Measurements from ENCODE around the gene WDR43. TPM values are rescaled to one million over a fixed set of nuclear protein-coding genes. Genes with fewer than 3 reads are reported as not detected.

WDR43 gene
- polyA plus RNA-seq, 1 donor from 2014 or later = 24.4 TPM

- Histone ChIP-seq H3K9me3 (ENCODE audit: low read length) (no peaks in the 10 kb centered on the region), H3K36me3 (ENCODE audit: insufficient read depth, low read length) (no peaks in the 10 kb centered on the region), H3K79me2 (replicated peaks; ENCODE audit: insufficient read depth, low read length) (no peaks in the 10 kb centered on the region), H3F3A (ENCODE audit: insufficient read depth, low read length, poor library complexity, severe bottlenecking) (no peaks in the 10 kb centered on the region), H3K9ac (ENCODE audit: low read length) (no peak overlapping the region), H2AFZ (ENCODE audit: low read depth, low read length) (no peak overlapping the region), H3K4me2 (ENCODE audit: low read length) (no peak overlapping the region), H3K4me3 (ENCODE audit: low read length) (no peak overlapping the region), H3K27me3 (ENCODE audit: insufficient read depth, low read depth, low read length) (no peaks in the 10 kb centered on the region), H4K20me1 (ENCODE audit: insufficient read depth) (no peaks in the 10 kb centered on the region), H3K9me2 (ENCODE audit: insufficient read depth, low read length) (no peaks in the 10 kb centered on the region), H3K27ac (ENCODE audit: low read length) (no peak overlapping the region)
- TF ChIP-seq TAF1 (IDR thresholded peaks at IDR 0.05; ENCODE audit: low read depth) = no peak
- TF ChIP-seq REST (IDR thresholded peaks at IDR 0.05; ENCODE audit: borderline replicate concordance) = no peak
- TF ChIP-seq EZH2 (IDR thresholded peaks at IDR 0.05; ENCODE audit: borderline replicate concordance, insufficient read depth, low read length, poor library complexity, severe bottlenecking) = no peak
- TF ChIP-seq POLR2AphosphoS5 (IDR thresholded peaks at IDR 0.05) = no peak
- TF ChIP-seq EP300 (conservative IDR thresholded peaks at IDR 0.05; ENCODE audit: poor library complexity, severe bottlenecking) = no peak
- no peak for TF ChIP-seq SMC3 (conservative IDR thresholded peaks at IDR 0.05; ENCODE audit: poor library complexity)
- no peak for TF ChIP-seq MXI1 (conservative IDR thresholded peaks at IDR 0.05; ENCODE audit: poor library complexity, severe bottlenecking)
- TF ChIP-seq RAD21 (conservative IDR thresholded peaks at IDR 0.05) = no peak
- no peak for TF ChIP-seq CTCF (IDR thresholded peaks at IDR 0.05; ENCODE audit: poor library complexity, severe bottlenecking)
Measured at GRCh38 chr2:28997237-28997846, 102.9 kb downstream of the WDR43 start.

Small RNA genes within 50 kb of the gene (small RNA-seq; reads per million reads assigned to genes)
- 0 to 1.2 (median 0) reads per million in 3 experiments for gene RF00019
- 25.3 to 35.5 (median 29.5) reads per million in 3 experiments for gene SNORD53
- gene SNORD53B = 18.4 to 29.1 (median 22.5) reads per million in 3 experiments
- gene SNORD92 = 5.9 to 17.9 (median 7.0) reads per million in 3 experiments

Other genes with a start within 250 kb of the WDR43 start
- 135 and 239 TPM in 2 replicates for gene PPP1CB, start 142.8 kb upstream of the WDR43 start, polyA plus RNA-seq
- 0.22 and 0.46 TPM in 2 replicates for gene SPDYA, start 83.8 kb upstream of the WDR43 start, polyA plus RNA-seq
- 30.8 and 35.1 TPM in 2 replicates for gene TRMT61B, start 24.4 kb upstream of the WDR43 start, polyA plus RNA-seq
- gene TOGARAM2, start 86.6 kb downstream of the WDR43 start, polyA plus RNA-seq = 0.10 and 0.24 TPM in 2 replicates
- not detected in 2 replicates for gene PCARE, start 179.9 kb downstream of the WDR43 start, polyA plus RNA-seq
- gene CLIP4, start 220.7 kb downstream of the WDR43 start, polyA plus RNA-seq = 9.4 and 10.2 TPM in 2 replicates